PC-3 (cell line): ENCODE measurements around the gene ZMYM1.

Source experiments
- CTCF ChIP-seq: fragments of 300-600 bp; sonication (generic); conservative IDR thresholded peaks from 2 replicates; pipeline ENCODE4 v1.5.1; 2017; ENCODE audit warnings: antibody characterized with exemption, low read depth, mild to moderate bottlenecking, low read length
- EZH2 ChIP-seq: fragments of 300-600 bp; sonication (generic); IDR thresholded peaks from one replicate; pipeline ENCODE4 v1.6.1; 2017; ENCODE audit warnings: antibody characterized with exemption, mild to moderate bottlenecking, low read length; ENCODE audit not compliant: unreplicated experiment
- EZH2phosphoT487 ChIP-seq: fragments of 300-600 bp; sonication (generic); IDR thresholded peaks from 2 replicates; pipeline ENCODE4 v1.6.1; 2018; ENCODE audit warnings: mild to moderate bottlenecking, antibody characterized with exemption, low read length, borderline replicate concordance

DNA sequence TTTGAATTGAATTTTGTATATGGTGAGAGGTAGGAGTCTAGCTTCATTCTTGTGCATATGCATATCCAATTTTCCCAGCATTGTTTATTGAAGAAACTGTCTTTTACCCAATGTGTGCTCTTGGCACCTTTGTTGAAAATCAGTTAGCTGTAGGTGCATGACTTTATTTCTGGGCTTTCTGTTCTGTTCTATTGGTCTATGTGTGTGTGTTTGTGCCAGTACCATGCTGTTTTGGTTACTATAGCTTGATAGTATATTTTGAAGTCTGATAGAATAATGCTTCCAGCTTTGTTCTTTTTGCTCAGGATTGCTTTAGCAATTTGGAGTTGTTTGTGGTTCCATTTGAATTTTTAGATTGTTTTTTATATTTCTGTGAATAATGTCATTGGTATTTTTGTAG is 9.4 kb upstream of the ZMYM1 start:
- TF ChIP-seq CTCF (no peak), EZH2 (no peak), EZH2phosphoT487 (no peak)
